ENCODE measurements around the gene ABITRAM. TPM values are rescaled to one million over a fixed set of nuclear protein-coding genes. Genes with fewer than 3 reads are reported as not detected.

The ABITRAM gene
- total and polyA plus RNA-seq, 2 of the 13 experiments (the other 11 are each of a cell fraction or from before 2014, with no cell fraction given) = 10.2 to 21.6 TPM

- TF ChIP-seq TRAFD1 (CRISPR knock-in tag; IDR thresholded peaks at IDR 0.05; ENCODE audit: borderline replicate concordance) (no peak), ZBED4 (CRISPR knock-in tag; IDR thresholded peaks at IDR 0.05; ENCODE audit: borderline replicate concordance) (no peak), GPBP1L1 (CRISPR knock-in tag; IDR thresholded peaks at IDR 0.05) (no peak), ZNF557 (CRISPR knock-in tag; IDR thresholded peaks at IDR 0.05) (no peak), SSRP1 (CRISPR knock-in tag; IDR thresholded peaks at IDR 0.05) (no peak), ZNF772 (CRISPR knock-in tag; IDR thresholded peaks at IDR 0.05) (no peak; the same call in 1 of the 2 replicates), ZNF354B (CRISPR knock-in tag; IDR thresholded peaks at IDR 0.05) (no peak), KAT2B (IDR thresholded peaks at IDR 0.05; ENCODE audit: borderline replicate concordance, low read depth, low read length) (no peak), EHMT2 (IDR thresholded peaks at IDR 0.05; ENCODE audit: borderline replicate concordance, low read depth, low read length) (no peak), PREB (CRISPR knock-in tag; IDR thresholded peaks at IDR 0.05) (no peak), NFRKB (IDR thresholded peaks at IDR 0.05) (no peak), CBX2 (IDR thresholded peaks at IDR 0.05; ENCODE audit: low read depth, low read length) (no peak), CBX2 (CRISPR knock-in tag; IDR thresholded peaks at IDR 0.05; ENCODE audit: low read depth) (no peak), THAP11 (CRISPR knock-in tag; IDR thresholded peaks at IDR 0.05) (peak; percentile 68), MXD4 (CRISPR knock-in tag; IDR thresholded peaks at IDR 0.05) (peak; percentile 36; the same call in 1 of the 2 replicates), HOXA9 (CRISPR knock-in tag; IDR thresholded peaks at IDR 0.05; ENCODE audit: borderline replicate concordance) (no peak), KDM6A (CRISPR knock-in tag; IDR thresholded peaks at IDR 0.05; ENCODE audit: low read depth) (peak; percentile 70)
Measured at GRCh38 chr9:108894225-108894997, 39.8 kb upstream of the ABITRAM start (continued).
